NCI-H69 (cell line): Measurements from ENCODE around the gene YDJC.
"Not testable (repeated sequence)": the region's sequence is repeated elsewhere in the genome, so short reads cannot be mapped to it uniquely, and the experiment has no call there.

Experiments used
- DNase-seq: peaks from one replicate; lab custom pipeline; 2025; lab: John Stamatoyannopoulos, UW

The YDJC gene

GRCh38 chr22:21652010-21652546, 22.3 kb upstream of the YDJC start:
- peak; percentile 97 for DNase-seq

- DNase-seq = no peak
Observed at GRCh38 chr22:21651521-21652009, 21.7 kb upstream of the YDJC start.

GRCh38 chr22:21650823-21651520, 21.1 kb upstream of the YDJC start:
- DNase-seq = peak; percentile 77

- DNase-seq = no peak
Observed at GRCh38 chr22:21650280-21650679, 20.5 kb upstream of the YDJC start.

GRCh38 chr22:21646608-21647590, 17.1 kb upstream of the YDJC start:
- DNase-seq = peak; percentile 85

- not testable (repeated sequence) for DNase-seq
Observed at GRCh38 chr22:21645513-21645912, 15.7 kb upstream of the YDJC start.

GRCh38 chr22:21643533-21644357, 13.9 kb upstream of the YDJC start:
- DNase-seq = peak; percentile 23

- DNase-seq = peak; percentile 89
Observed at GRCh38 chr22:21642584-21643448, 13.0 kb upstream of the YDJC start.

GRCh38 chr22:21641789-21642583, 12.2 kb upstream of the YDJC start, which contains the start of gene SDF2L1:
Gene SDF2L1 (plus strand): TSS chr22:21642302. CDS start chr22:21642337, 35 bp downstream.
- DNase-seq = peak; percentile 99

- DNase-seq = peak; percentile 68
Observed at GRCh38 chr22:21641417-21641788, 11.6 kb upstream of the YDJC start.

- DNase-seq = no peak
Observed at GRCh38 chr22:21640810-21641209, 11.0 kb upstream of the YDJC start.

GRCh38 chr22:21639359-21639758, 9.5 kb upstream of the YDJC start:
- no peak for DNase-seq

- not testable (repeated sequence) for DNase-seq
Observed at GRCh38 chr22:21637450-21637849, 7.6 kb upstream of the YDJC start.

- DNase-seq = no peak
Observed at GRCh38 chr22:21636629-21637218, 6.9 kb upstream of the YDJC start.

GRCh38 chr22:21635771-21636510, 6.1 kb upstream of the YDJC start:
- DNase-seq = no peak

- no peak for DNase-seq
Observed at GRCh38 chr22:21634844-21635243, 5.0 kb upstream of the YDJC start.

- no peak for DNase-seq
Observed at GRCh38 chr22:21634081-21634480, 4.3 kb upstream of the YDJC start.

- no peak for DNase-seq
Observed at GRCh38 chr22:21633481-21633880, 3.7 kb upstream of the YDJC start.

- no peak for DNase-seq
Observed at GRCh38 chr22:21632931-21633330, 3.1 kb upstream of the YDJC start.
